Measurements from ENCODE around the gene AURKB. TPM values are rescaled to one million over a fixed set of nuclear protein-coding genes. Genes with fewer than 3 reads are reported as not detected.

Gene AURKB
- total and polyA plus RNA-seq, 2 of the 13 experiments (the other 11 are each of a cell fraction or from before 2014, with no cell fraction given), result 29.5 to 75.3 TPM

- no peak; the same call in 1 of the 2 replicates for TF ChIP-seq SKIL (CRISPR knock-in tag; IDR thresholded peaks at IDR 0.05; ENCODE audit: borderline replicate concordance)
- no peak for TF ChIP-seq FOXP1 (IDR thresholded peaks at IDR 0.05)
- TF ChIP-seq FOXP1 (CRISPR knock-in tag; IDR thresholded peaks at IDR 0.05), result no peak
- TF ChIP-seq, protein P1, sequence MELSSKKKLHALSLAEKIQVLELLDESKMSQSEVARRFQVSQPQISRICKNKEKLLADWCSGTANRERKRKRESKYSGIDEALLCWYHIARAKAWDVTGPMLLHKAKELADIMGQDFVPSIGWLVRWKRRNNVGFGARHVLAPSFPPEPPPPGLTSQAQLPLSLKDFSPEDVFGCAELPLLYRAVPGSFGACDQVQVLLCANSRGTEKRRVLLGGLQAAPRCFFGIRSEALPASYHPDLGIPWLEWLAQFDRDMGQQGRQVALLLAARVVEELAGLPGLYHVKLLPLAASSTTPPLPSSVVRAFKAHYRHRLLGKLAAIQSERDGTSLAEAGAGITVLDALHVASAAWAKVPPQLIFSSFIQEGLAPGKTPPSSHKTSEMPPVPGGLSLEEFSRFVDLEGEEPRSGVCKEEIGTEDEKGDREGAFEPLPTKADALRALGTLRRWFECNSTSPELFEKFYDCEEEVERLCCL (CRISPR knock-in tag; IDR thresholded peaks at IDR 0.05; ENCODE audit: borderline replicate concordance), result no peak
- TF ChIP-seq ZNF121 (CRISPR knock-in tag; IDR thresholded peaks at IDR 0.05), result no peak
- no peak for TF ChIP-seq TGIF2 (CRISPR knock-in tag; IDR thresholded peaks at IDR 0.05)
- TF ChIP-seq AGO2 (optimal IDR thresholded peaks at IDR 0.05; ENCODE audit: low read depth, low read length), result no peak
- TF ChIP-seq WIZ (CRISPR knock-in tag; IDR thresholded peaks at IDR 0.05), result no peak
- no peak for TF ChIP-seq HOXD1 (CRISPR knock-in tag; IDR thresholded peaks at IDR 0.05)
- TF ChIP-seq DBP (CRISPR knock-in tag; IDR thresholded peaks at IDR 0.05; ENCODE audit: not compliant biosample characterization), result no peak
- TF ChIP-seq, protein P2, sequence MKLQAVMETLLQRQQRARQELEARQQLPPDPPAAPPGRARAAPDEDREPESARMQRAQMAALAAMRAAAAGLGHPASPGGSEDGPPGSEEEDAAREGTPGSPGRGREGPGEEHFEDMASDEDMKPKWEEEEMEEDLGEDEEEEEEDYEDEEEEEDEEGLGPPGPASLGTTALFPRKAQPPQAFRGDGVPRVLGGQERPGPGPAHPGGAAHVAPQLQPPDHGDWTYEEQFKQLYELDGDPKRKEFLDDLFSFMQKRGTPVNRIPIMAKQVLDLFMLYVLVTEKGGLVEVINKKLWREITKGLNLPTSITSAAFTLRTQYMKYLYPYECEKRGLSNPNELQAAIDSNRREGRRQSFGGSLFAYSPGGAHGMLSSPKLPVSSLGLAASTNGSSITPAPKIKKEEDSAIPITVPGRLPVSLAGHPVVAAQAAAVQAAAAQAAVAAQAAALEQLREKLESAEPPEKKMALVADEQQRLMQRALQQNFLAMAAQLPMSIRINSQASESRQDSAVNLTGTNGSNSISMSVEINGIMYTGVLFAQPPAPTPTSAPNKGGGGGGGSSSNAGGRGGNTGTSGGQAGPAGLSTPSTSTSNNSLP (IDR thresholded peaks at IDR 0.05; ENCODE audit: low read depth, low read length), result no peak
- TF ChIP-seq ERF (CRISPR knock-in tag; IDR thresholded peaks at IDR 0.05), result 0 out of 2 replicates have a peak, but pooled peaks have one; percentile 2
- no peak for TF ChIP-seq ZNF460 (CRISPR knock-in tag; IDR thresholded peaks at IDR 0.05; ENCODE audit: borderline replicate concordance)
- no peak for TF ChIP-seq ZSCAN25 (CRISPR knock-in tag; IDR thresholded peaks at IDR 0.05)
- TF ChIP-seq POLR2A (IDR thresholded peaks at IDR 0.05; ENCODE audit: insufficient read depth in 1 of 2, low read depth in 2 of 2, low read length in 2 of 2), result peak in 1 of 2 experiments; percentile 56; a peak in 2 of 4 replicates
- TF ChIP-seq KLF15 (CRISPR knock-in tag; IDR thresholded peaks at IDR 0.05; ENCODE audit: borderline replicate concordance), result no peak
- TF ChIP-seq ZNF235 (CRISPR knock-in tag; IDR thresholded peaks at IDR 0.05; ENCODE audit: borderline replicate concordance), result peak; percentile 26; the same call in 1 of the 2 replicates
- TF ChIP-seq ZNF383 (CRISPR knock-in tag; IDR thresholded peaks at IDR 0.05; ENCODE audit: borderline replicate concordance), result no peak
- TF ChIP-seq ARNTL (CRISPR knock-in tag; IDR thresholded peaks at IDR 0.05), result no peak
- TF ChIP-seq ZNF276 (CRISPR knock-in tag; IDR thresholded peaks at IDR 0.05; ENCODE audit: low read depth), result no peak
- TF ChIP-seq ZSCAN21 (CRISPR knock-in tag; IDR thresholded peaks at IDR 0.05; ENCODE audit: borderline replicate concordance), result no peak; the same call in 1 of the 2 replicates
Measured at GRCh38 chr17:8162997-8163977, 47.1 kb downstream of the AURKB start (continued).

Data from HepG2 (cell line).